Measurements from ENCODE around the gene ARFGEF2.
"Not testable (repeated sequence)": the region's sequence is repeated elsewhere in the genome, so short reads cannot be mapped to it uniquely, and the experiment has no call there.

Gene ARFGEF2

GRCh38 chr20:48951646-48952045, 30.1 kb downstream of the ARFGEF2 start:
- DNase-seq (ENCODE audit: low read depth in 3 of 3), result no peak

GRCh38 chr20:48952656-48953055, 31.1 kb downstream of the ARFGEF2 start:
- no peak for DNase-seq (ENCODE audit: low read depth in 3 of 3)

- DNase-seq (ENCODE audit: low read depth in 3 of 3), result no peak
Measured at GRCh38 chr20:48953653-48954052, 32.1 kb downstream of the ARFGEF2 start.

- no peak for DNase-seq (ENCODE audit: low read depth in 3 of 3)
Measured at GRCh38 chr20:48956052-48956451, 34.5 kb downstream of the ARFGEF2 start.

- DNase-seq (ENCODE audit: low read depth in 3 of 3), result no peak
Measured at GRCh38 chr20:48957053-48957481, 35.6 kb downstream of the ARFGEF2 start.

- DNase-seq (ENCODE audit: low read depth in 3 of 3), result no peak
Measured at GRCh38 chr20:48957533-48957932, 36.0 kb downstream of the ARFGEF2 start.

GRCh38 chr20:48958743-48959142, 37.2 kb downstream of the ARFGEF2 start:
- no peak for DNase-seq (ENCODE audit: low read depth in 3 of 3)

GRCh38 chr20:48959899-48960550, 38.5 kb downstream of the ARFGEF2 start:
- no peak for DNase-seq (ENCODE audit: low read depth in 3 of 3)

- no peak for DNase-seq (ENCODE audit: low read depth in 3 of 3)
Measured at GRCh38 chr20:48962421-48962820, 40.9 kb downstream of the ARFGEF2 start.

- no peak for DNase-seq (ENCODE audit: low read depth in 3 of 3)
Measured at GRCh38 chr20:48962976-48963771, 41.7 kb downstream of the ARFGEF2 start.

GRCh38 chr20:48965189-48965910, 43.8 kb downstream of the ARFGEF2 start:
- DNase-seq (ENCODE audit: low read depth in 3 of 3), result no peak

- no peak for DNase-seq (ENCODE audit: low read depth in 3 of 3)
Measured at GRCh38 chr20:48970681-48971365, 49.3 kb downstream of the ARFGEF2 start.

- DNase-seq (ENCODE audit: low read depth in 3 of 3), result no peak
Measured at GRCh38 chr20:48971956-48972355, 50.4 kb downstream of the ARFGEF2 start.

GRCh38 chr20:48972816-48973215, 51.3 kb downstream of the ARFGEF2 start:
- no peak for DNase-seq (ENCODE audit: low read depth in 3 of 3)

GRCh38 chr20:48975955-48976354, 54.4 kb downstream of the ARFGEF2 start:
- DNase-seq (ENCODE audit: low read depth in 3 of 3), result no peak

GRCh38 chr20:48979980-48980379, 58.5 kb downstream of the ARFGEF2 start:
- not testable (repeated sequence) for DNase-seq (ENCODE audit: low read depth in 3 of 3)

- no peak for DNase-seq (ENCODE audit: low read depth in 3 of 3)
Measured at GRCh38 chr20:48983423-48984400, 62.2 kb downstream of the ARFGEF2 start.

GRCh38 chr20:48984575-48985219, 63.2 kb downstream of the ARFGEF2 start:
- no peak for DNase-seq (ENCODE audit: low read depth in 3 of 3)

- DNase-seq (ENCODE audit: low read depth in 3 of 3), result no peak
Measured at GRCh38 chr20:48986899-48987298, 65.4 kb downstream of the ARFGEF2 start.

- DNase-seq (ENCODE audit: low read depth in 3 of 3), result no peak
Measured at GRCh38 chr20:48990467-48990866, 69.0 kb downstream of the ARFGEF2 start.

Measured in stimulated activated CD4-positive, alpha-beta T cell treated with anti-CD3 and anti-CD28 coated beads, TNF-alpha, amount 100 ng/mL, for 4 hours (primary cell).